Measurements from ENCODE around the gene TTC33.

TTC33 gene

GRCh38 chr5:40480392-40480791, 275.4 kb downstream of the TTC33 start:
- no peak for DNase-seq (ENCODE audit: low read depth)
- no peak for TF ChIP-seq CTCF (conservative IDR thresholded peaks at IDR 0.05; ENCODE audit: low read length)
- H3K4me3 ChIP-seq (ENCODE audit: low read length), result no peak overlapping the region

- no peak for TF ChIP-seq CTCF (conservative IDR thresholded peaks at IDR 0.05; ENCODE audit: low read length)
- DNase-seq (ENCODE audit: low read depth), result no peak
- no peak overlapping the region for H3K4me3 ChIP-seq (ENCODE audit: low read length)
Measured at GRCh38 chr5:40479939-40480338, 275.8 kb downstream of the TTC33 start.

GRCh38 chr5:40478766-40479165, 277.0 kb downstream of the TTC33 start:
- no peak overlapping the region for H3K4me3 ChIP-seq (ENCODE audit: low read length)
- DNase-seq (ENCODE audit: low read depth), result no peak
- no peak for TF ChIP-seq CTCF (conservative IDR thresholded peaks at IDR 0.05; ENCODE audit: low read length)

GRCh38 chr5:40477856-40478546, 277.8 kb downstream of the TTC33 start:
- TF ChIP-seq CTCF (conservative IDR thresholded peaks at IDR 0.05; ENCODE audit: low read length), result no peak
- H3K4me3 ChIP-seq (ENCODE audit: low read length), result no peak overlapping the region
- DNase-seq (ENCODE audit: low read depth), result peak; percentile 68

- no peak for TF ChIP-seq CTCF (conservative IDR thresholded peaks at IDR 0.05; ENCODE audit: low read length)
Measured at GRCh38 chr5:40475561-40475960, 280.2 kb downstream of the TTC33 start.

GRCh38 chr5:40474250-40474649, 281.5 kb downstream of the TTC33 start:
- TF ChIP-seq CTCF (conservative IDR thresholded peaks at IDR 0.05; ENCODE audit: low read length), result no peak
- DNase-seq (ENCODE audit: low read depth), result no peak

More at GRCh38 chr5:40475561-40475960, 280.2 kb downstream of the TTC33 start:
- no peak overlapping the region for H3K4me3 ChIP-seq (ENCODE audit: low read length)
- DNase-seq (ENCODE audit: low read depth), result peak; percentile 12

GRCh38 chr5:40465416-40465815, 290.3 kb downstream of the TTC33 start:
- no peak for TF ChIP-seq CTCF (conservative IDR thresholded peaks at IDR 0.05; ENCODE audit: low read length)
- no peak for DNase-seq (ENCODE audit: low read depth)
- no peak overlapping the region for H3K4me3 ChIP-seq (ENCODE audit: low read length)

More at GRCh38 chr5:40474250-40474649, 281.5 kb downstream of the TTC33 start:
- H3K4me3 ChIP-seq (ENCODE audit: low read length), result no peak overlapping the region

All from AG10803 (cell line).